Ovary (tissue), 3 donors: ENCODE measurements around the gene TNRC6C.
"Not testable (repeated sequence)": the region's sequence is repeated elsewhere in the genome, so short reads cannot be mapped to it uniquely, and the experiment has no call there.

Experiments used
- POLR2A ChIP-seq: fragments of 450-650 bp; IDR thresholded peaks from one replicate; pipeline ENCODE4 v1.6.1; 2017; ENCODE audit warnings: antibody characterized with exemption, mild to moderate bottlenecking, moderate library complexity
- TF ChIP-seq, protein P1 (sequence below), 3 donors: fragments of 450-650 bp in 2 of 3; fragments of 200-600 bp in 1 of 3; IDR thresholded peaks; one replicate each; pipeline versions ENCODE4 v1.5.1 to v1.8.0; 2016 to 2022; ENCODE audit warnings: antibody characterized with exemption in 3 of 3, mild to moderate bottlenecking in 1 of 3
- donor health status: DM: no; HTN: no; CAD: no.

DNA sequence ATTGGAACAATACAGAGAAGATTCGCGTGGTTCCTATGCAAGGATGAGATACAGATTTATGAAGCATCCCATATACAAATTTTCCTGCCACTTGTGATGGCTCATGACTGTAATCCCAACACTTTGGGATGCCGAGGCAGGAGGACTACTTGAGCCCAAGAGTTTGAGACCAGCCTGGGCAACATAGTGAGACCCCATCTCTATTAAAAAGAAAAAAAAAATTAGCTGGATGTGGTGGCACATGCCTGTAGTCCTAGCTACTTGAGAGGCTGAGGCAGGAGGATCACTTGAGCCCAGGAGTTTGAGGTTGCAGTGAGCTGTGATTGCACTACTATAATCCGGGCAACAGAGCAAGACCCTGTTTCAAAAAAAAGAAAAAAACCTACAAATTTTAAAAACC is 108.5 kb downstream of the TNRC6C start:
- TF ChIP-seq POLR2A = not testable (repeated sequence)
- TF ChIP-seq, protein P1, sequence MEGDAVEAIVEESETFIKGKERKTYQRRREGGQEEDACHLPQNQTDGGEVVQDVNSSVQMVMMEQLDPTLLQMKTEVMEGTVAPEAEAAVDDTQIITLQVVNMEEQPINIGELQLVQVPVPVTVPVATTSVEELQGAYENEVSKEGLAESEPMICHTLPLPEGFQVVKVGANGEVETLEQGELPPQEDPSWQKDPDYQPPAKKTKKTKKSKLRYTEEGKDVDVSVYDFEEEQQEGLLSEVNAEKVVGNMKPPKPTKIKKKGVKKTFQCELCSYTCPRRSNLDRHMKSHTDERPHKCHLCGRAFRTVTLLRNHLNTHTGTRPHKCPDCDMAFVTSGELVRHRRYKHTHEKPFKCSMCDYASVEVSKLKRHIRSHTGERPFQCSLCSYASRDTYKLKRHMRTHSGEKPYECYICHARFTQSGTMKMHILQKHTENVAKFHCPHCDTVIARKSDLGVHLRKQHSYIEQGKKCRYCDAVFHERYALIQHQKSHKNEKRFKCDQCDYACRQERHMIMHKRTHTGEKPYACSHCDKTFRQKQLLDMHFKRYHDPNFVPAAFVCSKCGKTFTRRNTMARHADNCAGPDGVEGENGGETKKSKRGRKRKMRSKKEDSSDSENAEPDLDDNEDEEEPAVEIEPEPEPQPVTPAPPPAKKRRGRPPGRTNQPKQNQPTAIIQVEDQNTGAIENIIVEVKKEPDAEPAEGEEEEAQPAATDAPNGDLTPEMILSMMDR (IDR thresholded peaks at IDR 0.05) = not testable (repeated sequence)
